Mesenchymal stem cell (in vitro differentiated cells and primary cell): ENCODE measurements around the gene FBXO45.
A peak's percentile ranks its signal among the peaks of the same experiment; 100 is the strongest.

ENCODE experiments used
- DNase-seq: peaks from one replicate; pipeline ENCODE4 v3.0.0-alpha.2; 2013
- H2AFZ ChIP-seq: one replicate; pipeline ENCODE4 v1.6.1; 2013; ENCODE audit warnings: low read depth, mild to moderate bottlenecking, control low read depth, inconsistent platforms, low read length, moderate library complexity
- H2AK5ac ChIP-seq: 2 replicates; pipeline ENCODE4 v1.6.1; 2013; ENCODE audit warnings: low read length, moderate library complexity, mild to moderate bottlenecking, inconsistent platforms; ENCODE audit not compliant: severe bottlenecking
- H2BK120ac ChIP-seq: one replicate; pipeline ENCODE4 v1.6.1; 2013; ENCODE audit warnings: low read depth, mild to moderate bottlenecking, inconsistent platforms, low read length, moderate library complexity
- H2BK12ac ChIP-seq, 2 experiments: one replicate each; pipeline ENCODE4 v1.6.1; 2013; ENCODE audit warnings: inconsistent platforms in 2 of 2, low read length in 2 of 2, mild to moderate bottlenecking in 2 of 2, moderate library complexity in 2 of 2, control low read depth in 1 of 2
- H2BK15ac ChIP-seq: one replicate; pipeline ENCODE4 v1.6.1; 2013; ENCODE audit warnings: mild to moderate bottlenecking, low read depth, inconsistent platforms; ENCODE audit not compliant: poor library complexity, severe bottlenecking
- H2BK5ac ChIP-seq: 2 replicates; pipeline ENCODE4 v1.6.1; 2013; ENCODE audit warnings: low read depth, mild to moderate bottlenecking, low read length, control low read depth, inconsistent platforms; ENCODE audit not compliant: poor library complexity, severe bottlenecking
- H3K14ac ChIP-seq, 2 experiments: one replicate each; pipeline ENCODE4 v1.6.1; 2013; ENCODE audit warnings: inconsistent platforms in 2 of 2, low read length in 2 of 2, control low read depth in 1 of 2, mild to moderate bottlenecking in 1 of 2, moderate library complexity in 1 of 2
- H3K18ac ChIP-seq, 2 experiments: one replicate each; pipeline ENCODE4 v1.6.1; 2013; ENCODE audit warnings: inconsistent platforms in 2 of 2, low read length in 2 of 2, control low read depth in 1 of 2, low read depth in 1 of 2, mild to moderate bottlenecking in 1 of 2
- H3K23ac ChIP-seq, 2 experiments: one replicate each; pipeline ENCODE4 v1.6.1; 2013; ENCODE audit warnings: inconsistent platforms in 2 of 2, low read length in 2 of 2, mild to moderate bottlenecking in 2 of 2, moderate library complexity in 2 of 2, control low read depth in 1 of 2
- H3K27ac ChIP-seq: 2 replicates; pipeline ENCODE4 v1.5.1; 2013; ENCODE audit warnings: mild to moderate bottlenecking, moderate library complexity, low read length, control low read depth, inconsistent platforms; ENCODE audit not compliant: poor library complexity, severe bottlenecking
- H3K27me3 ChIP-seq, 2 experiments: 2 replicates each; pipeline versions ENCODE4 v1.6.1 to v1.7.0; 2013; ENCODE audit warnings: low read length in 2 of 2, mild to moderate bottlenecking in 2 of 2, moderate library complexity in 2 of 2, control low read depth in 1 of 2, inconsistent platforms in 1 of 2; ENCODE audit not compliant: control insufficient read depth in 1 of 2, insufficient read depth in 1 of 2
- H3K36me3 ChIP-seq, 2 experiments: 2 replicates each; pipeline versions ENCODE4 v1.6.1 to v1.7.0; 2013; ENCODE audit warnings: low read length in 2 of 2, control low read depth in 1 of 2, inconsistent platforms in 1 of 2, low read depth in 1 of 2, mild to moderate bottlenecking in 1 of 2; ENCODE audit not compliant: insufficient read depth in 2 of 2, control insufficient read depth in 1 of 2
- H3K4ac ChIP-seq, 2 experiments: one replicate each; pipeline ENCODE4 v1.6.1; 2013; ENCODE audit warnings: inconsistent platforms in 2 of 2, low read length in 2 of 2, mild to moderate bottlenecking in 2 of 2, moderate library complexity in 2 of 2, control low read depth in 1 of 2, low read depth in 1 of 2
- H3K4me1 ChIP-seq: 2 replicates; pipeline ENCODE4 v1.6.1; 2013; ENCODE audit warnings: low read depth, low read length, control low read depth; ENCODE audit not compliant: control insufficient read depth, insufficient read depth
- H3K4me2 ChIP-seq: 2 replicates; pipeline ENCODE4 v1.6.1; 2013; ENCODE audit warnings: low read length, mild to moderate bottlenecking, inconsistent platforms; ENCODE audit not compliant: poor library complexity, severe bottlenecking
- H3K4me3 ChIP-seq, 2 experiments: 2 replicates each; pipeline versions ENCODE4 v1.5.1 to v1.7.0; 2013; ENCODE audit warnings: low read length in 2 of 2, mild to moderate bottlenecking in 2 of 2, control low read depth in 1 of 2, low read depth in 1 of 2; ENCODE audit not compliant: insufficient read depth in 1 of 2
- H3K79me1 ChIP-seq: replicated peaks from 2 replicates; pipeline ENCODE4 v1.6.1; 2013; ENCODE audit warnings: mild to moderate bottlenecking, control low read depth, low read length, inconsistent platforms; ENCODE audit not compliant: poor library complexity, severe bottlenecking
- H3K9ac ChIP-seq: 2 replicates; pipeline ENCODE4 v1.7.0; 2013; ENCODE audit warnings: mild to moderate bottlenecking, low read length, moderate library complexity
- H3K9me3 ChIP-seq: 2 replicates; pipeline ENCODE4 v1.7.0; 2013; ENCODE audit warnings: mild to moderate bottlenecking, low read length; ENCODE audit not compliant: control insufficient read depth
- H4K8ac ChIP-seq: one replicate; pipeline ENCODE4 v1.6.1; 2013; ENCODE audit warnings: inconsistent platforms, mild to moderate bottlenecking, low read length, moderate library complexity
- H4K91ac ChIP-seq: one replicate; pipeline ENCODE4 v1.6.1; 2013; ENCODE audit warnings: mild to moderate bottlenecking, low read length, inconsistent platforms
- WGBS: methylation state at CpG from one replicate; pipeline ENCODE4 v1.1.7; 2013; ENCODE audit warnings: mixed read lengths; 5-methylcytosine and 5-hydroxymethylcytosine counted together

Gene FBXO45

GRCh38 chr3:196528639-196529233 is 39.7 kb upstream of the FBXO45 start:
- peak overlapping the region; percentile 99 for H4K8ac ChIP-seq
- no peaks in the 10 kb centered on the region for H3K36me3 ChIP-seq
- H3K14ac ChIP-seq: peak overlapping the region in 1 of 2 experiments; percentile 93
- H3K27ac ChIP-seq: no peak overlapping the region
- no peaks in the 10 kb centered on the region for H3K79me1 ChIP-seq
- H3K9ac ChIP-seq: peak overlapping the region; percentile 78
- 11% methylated on average over 43 of the region's 52 CpGs for WGBS
- H3K4ac ChIP-seq: peak overlapping the region in 1 of 2 experiments; percentile 96
- peak overlapping the region; percentile 95 for H2BK120ac ChIP-seq
- no peaks in the 10 kb centered on the region for H3K9me3 ChIP-seq
- peak; percentile 58 for DNase-seq
- peak overlapping the region; percentile 95 for H4K91ac ChIP-seq
- H3K4me1 ChIP-seq: peaks cover 3% of the 10 kb centered on the region
- H3K4me3 ChIP-seq: peak overlapping the region; percentile 60 to 83
- peaks cover 0 to 3% of the 10 kb centered on the region in 2 experiments for H3K27me3 ChIP-seq
- H2BK15ac ChIP-seq: peak overlapping the region; percentile 96
- H2BK5ac ChIP-seq: peak overlapping the region; percentile 86
- peak overlapping the region; percentile 92 for H3K4me2 ChIP-seq
- H2BK12ac ChIP-seq: peak overlapping the region in 1 of 2 experiments; percentile 96
- peak overlapping the region; percentile 94 for H2AFZ ChIP-seq
- H3K23ac ChIP-seq: peak overlapping the region in 1 of 2 experiments; percentile 98
- peak overlapping the region; percentile 56 for H2AK5ac ChIP-seq
- peak overlapping the region; percentile 96 to 99 for H3K18ac ChIP-seq

- Histone ChIP-seq H3K14ac (no peak overlapping the region), H2BK5ac (no peak overlapping the region), H3K9ac (no peak overlapping the region), H3K18ac (no peak overlapping the region), H2BK12ac (no peak overlapping the region), H3K27me3 (peaks cover 0 to 3% of the 10 kb centered on the region in 2 experiments), H3K79me1 (no peaks in the 10 kb centered on the region), H3K23ac (no peak overlapping the region), H4K91ac (no peak overlapping the region), H3K4me3 (no peak overlapping the region), H2AFZ (no peak overlapping the region), H2AK5ac (no peak overlapping the region), H2BK120ac (no peak overlapping the region), H2BK15ac (no peak overlapping the region), H3K9me3 (no peaks in the 10 kb centered on the region), H4K8ac (no peak overlapping the region), H3K4me2 (no peak overlapping the region), H3K27ac (no peak overlapping the region), H3K4ac (no peak overlapping the region), H3K4me1 (peaks cover 3% of the 10 kb centered on the region), H3K36me3 (no peaks in the 10 kb centered on the region)
- WGBS: no CpG with 5 or more reads among the region's 4 CpGs
- DNase-seq: no peak
Observed at GRCh38 chr3:196531418-196531817, 37.0 kb upstream of the FBXO45 start.

GRCh38 chr3:196533260-196533681 is 35.2 kb upstream of the FBXO45 start:
- no peak overlapping the region for H3K4me3 ChIP-seq
- no peaks in the 10 kb centered on the region for H3K79me1 ChIP-seq
- H3K9ac ChIP-seq: no peak overlapping the region
- H4K8ac ChIP-seq: no peak overlapping the region
- no peak overlapping the region for H2AK5ac ChIP-seq
- H3K36me3 ChIP-seq: no peaks in the 10 kb centered on the region
- H3K4ac ChIP-seq: no peak overlapping the region
- no peak overlapping the region for H4K91ac ChIP-seq
- H3K27ac ChIP-seq: no peak overlapping the region
- H3K14ac ChIP-seq: no peak overlapping the region
- H2BK5ac ChIP-seq: no peak overlapping the region
- peaks cover 3% of the 10 kb centered on the region for H3K4me1 ChIP-seq
- H2BK120ac ChIP-seq: no peak overlapping the region
- no peak overlapping the region for H2BK12ac ChIP-seq
- no peak overlapping the region for H3K23ac ChIP-seq
- no peak overlapping the region for H2AFZ ChIP-seq
- no peak overlapping the region for H3K18ac ChIP-seq
- 53% methylated on average over 14 of the region's 14 CpGs for WGBS
- DNase-seq: no peak
- H3K4me2 ChIP-seq: peak overlapping the region; percentile 29
- peaks cover 0 to 3% of the 10 kb centered on the region in 2 experiments for H3K27me3 ChIP-seq
- no peaks in the 10 kb centered on the region for H3K9me3 ChIP-seq
- H2BK15ac ChIP-seq: no peak overlapping the region

GRCh38 chr3:196537319-196537984 is 31.0 kb upstream of the FBXO45 start:
- no peak overlapping the region for H3K23ac ChIP-seq
- no peak overlapping the region for H4K91ac ChIP-seq
- no peak for DNase-seq
- no peak overlapping the region for H3K4me2 ChIP-seq
- H2BK15ac ChIP-seq: no peak overlapping the region
- no peak overlapping the region for H3K18ac ChIP-seq
- no peaks in the 10 kb centered on the region for H3K79me1 ChIP-seq
- H4K8ac ChIP-seq: no peak overlapping the region
- H3K4me1 ChIP-seq: no peaks in the 10 kb centered on the region
- no peaks in the 10 kb centered on the region for H3K9me3 ChIP-seq
- peak overlapping the region; percentile 38 for H3K9ac ChIP-seq
- no peak overlapping the region for H2BK5ac ChIP-seq
- H3K14ac ChIP-seq: no peak overlapping the region
- H2AFZ ChIP-seq: no peak overlapping the region
- no peaks in the 10 kb centered on the region for H3K36me3 ChIP-seq
- 70% methylated on average over 10 of the region's 18 CpGs for WGBS
- no peak overlapping the region for H3K4ac ChIP-seq
- H3K27me3 ChIP-seq: peaks cover 0 to 3% of the 10 kb centered on the region in 2 experiments
- H2BK12ac ChIP-seq: no peak overlapping the region
- no peak overlapping the region for H3K27ac ChIP-seq
- no peak overlapping the region for H2BK120ac ChIP-seq
- no peak overlapping the region for H3K4me3 ChIP-seq
- no peak overlapping the region for H2AK5ac ChIP-seq
